K562 (cell line): ENCODE measurements around the gene UBE2H. TPM values are rescaled to one million over a fixed set of nuclear protein-coding genes. Genes with fewer than 3 reads are reported as not detected.
A peak's percentile ranks its signal among the peaks of the same experiment; 100 is the strongest.

Experiments used
- ARNT ChIP-seq, 2 experiments: fragments of 450-650 bp; IDR thresholded peaks; 2 replicates each; pipeline ENCODE4 v1.6.1; 2016; ENCODE audit warnings: mild to moderate bottlenecking in 1 of 2
- ATF7 ChIP-seq: fragments of 450-650 bp; IDR thresholded peaks from 2 replicates; pipeline ENCODE4 v1.7.1; 2014; ENCODE audit warnings: mild to moderate bottlenecking, moderate library complexity
- BCL6 ChIP-seq: fragments of 250-450 bp; sonication (Bioruptor Pico); IDR thresholded peaks from 2 replicates; pipeline ENCODE4 v1.4.0; 2020
- BRCA1 ChIP-seq, 2 experiments: fragments of 450-650 bp in 1 of 2; sonication (generic) in 1 of 2; formaldehyde crosslinking in 1 of 2; IDR thresholded peaks; 2 replicates each; pipeline versions ENCODE4 v1.5.0 to v1.6.1; 2017 to 2020; ENCODE audit warnings: mild to moderate bottlenecking in 1 of 2, missing genetic modification reagents in 1 of 2
- CBFB ChIP-seq: sonication (generic); formaldehyde crosslinking; IDR thresholded peaks from 2 replicates; pipeline ENCODE4 v1.4.0; 2020; ENCODE audit warnings: mild to moderate bottlenecking, missing genetic modification reagents
- EP400 ChIP-seq: fragments of 450-650 bp; IDR thresholded peaks from 2 replicates; pipeline ENCODE4 v1.6.1; 2017; ENCODE audit warnings: antibody characterized with exemption, mild to moderate bottlenecking, moderate library complexity
- FOXP1 ChIP-seq: sonication (generic); formaldehyde crosslinking; IDR thresholded peaks from 2 replicates; pipeline ENCODE4 v1.8.0; 2022; ENCODE audit warnings: mild to moderate bottlenecking, missing genetic modification reagents
- GTF2A2 ChIP-seq: IDR thresholded peaks from 2 replicates; pipeline ENCODE4 v1.6.1; 2016; ENCODE audit warnings: mild to moderate bottlenecking, missing genetic modification characterization, missing compliant biosample characterization
- KDM1A ChIP-seq, 2 experiments: fragments of 450-650 bp; IDR thresholded peaks; 2 replicates each; pipeline ENCODE4 v1.6.1; 2016; ENCODE audit warnings: mild to moderate bottlenecking in 2 of 2
- MTF1 ChIP-seq: fragments of 250-450 bp; sonication (Bioruptor Pico); IDR thresholded peaks from 2 replicates; pipeline ENCODE4 v1.9.0; 2021; ENCODE audit warnings: moderate library complexity, mild to moderate bottlenecking, inconsistent platforms, borderline replicate concordance
- NFE2L1 ChIP-seq: fragments of 450-650 bp; IDR thresholded peaks from 2 replicates; pipeline ENCODE4 v1.6.1; 2016; ENCODE audit warnings: missing genetic modification characterization, low read depth, mild to moderate bottlenecking, missing compliant biosample characterization, moderate library complexity, borderline replicate concordance
- NFIC ChIP-seq: fragments of 450-650 bp; IDR thresholded peaks from 2 replicates; pipeline ENCODE4 v1.6.1; 2017; ENCODE audit warnings: mild to moderate bottlenecking, inconsistent platforms
- NR2C1 ChIP-seq, 2 experiments: fragments of 450-650 bp; IDR thresholded peaks; 2 replicates each; pipeline ENCODE4 v1.6.1; 2017; ENCODE audit warnings: mild to moderate bottlenecking in 2 of 2, antibody characterized with exemption in 1 of 2, inconsistent platforms in 1 of 2, missing compliant biosample characterization in 1 of 2, missing genetic modification characterization in 1 of 2
- NR3C1 ChIP-seq: sonication (generic); formaldehyde crosslinking; IDR thresholded peaks from 2 replicates; pipeline ENCODE4 v1.8.1; 2022; ENCODE audit warnings: missing genetic modification reagents
- POLR2AphosphoS2 ChIP-seq: IDR thresholded peaks from 2 replicates; pipeline ENCODE4 v1.6.1; 2012; ENCODE audit warnings: low read length, improper control_type of control experiment
- POLR3G ChIP-seq: IDR thresholded peaks from 2 replicates; pipeline ENCODE4 v1.6.1; 2011; ENCODE audit not compliant: insufficient read length, insufficient replicate concordance; ENCODE audit errors: extremely low read depth
- SMAD2 ChIP-seq: fragments of 150-350 bp; IDR thresholded peaks from 2 replicates; pipeline ENCODE4 v1.6.1; 2014; ENCODE audit warnings: low read depth, mild to moderate bottlenecking, low read length
- SMARCA4 ChIP-seq: fragments of 450-650 bp; IDR thresholded peaks from 2 replicates; pipeline ENCODE4 v1.6.1; 2016
- SRSF1 ChIP-seq: fragments of 200-400 bp; formaldehyde crosslinking; IDR thresholded peaks from 2 replicates; pipeline ENCODE4 v1.6.1; 2017; ENCODE audit warnings: mild to moderate bottlenecking, low read depth, low read length, moderate library complexity
- ZEB2 ChIP-seq: fragments of 450-650 bp; IDR thresholded peaks from 2 replicates; pipeline ENCODE4 v1.6.1; 2016
- ZFX ChIP-seq: sonication (generic); formaldehyde crosslinking; IDR thresholded peaks from 2 replicates; pipeline ENCODE4 v1.8.0; 2022; ENCODE audit warnings: mild to moderate bottlenecking, missing genetic modification reagents, moderate library complexity
- ZNF197 ChIP-seq: fragments of 200-800 bp; sonication (Bioruptor generic); IDR thresholded peaks from 2 replicates; pipeline ENCODE4 v1.6.1; 2016; ENCODE audit warnings: low read depth, missing genetic modification characterization, missing compliant biosample characterization
- ZNF41 ChIP-seq: fragments of 250-450 bp; sonication (Bioruptor Pico); conservative IDR thresholded peaks from 2 replicates; pipeline ENCODE4 v1.4.0; 2020; ENCODE audit warnings: mild to moderate bottlenecking
- ZNF445 ChIP-seq: fragments of 250-450 bp; sonication (Bioruptor Pico); IDR thresholded peaks from 2 replicates; pipeline ENCODE4 v1.4.0; 2020; ENCODE audit warnings: low read depth, mild to moderate bottlenecking, moderate library complexity
- ZNF57 ChIP-seq: fragments of 450-650 bp; formaldehyde crosslinking; IDR thresholded peaks from 2 replicates; pipeline ENCODE4 v1.4.0; 2020; ENCODE audit warnings: mild to moderate bottlenecking, moderate library complexity
- ZNF584 ChIP-seq: fragments of 200-800 bp; sonication (Bioruptor generic); IDR thresholded peaks from 2 replicates; pipeline ENCODE4 v1.6.1; 2016; ENCODE audit warnings: low read depth, mild to moderate bottlenecking, missing genetic modification characterization, missing compliant biosample characterization
- polyA plus RNA-seq, 8 experiments: library from polyadenylated mRNA; depleted of rRNA in 4 of 8; stranded (reverse) in 5 of 8; unstranded in 3 of 8; fragments of >200 nt; fragmentation: Nextera tagmentation in 2 of 8; fragmentation: Illumina TruSeq in 1 of 8; extraction: Ambion mirVana in 2 of 8; extraction: Trizol in 1 of 8; gene quantifications; 2 replicates each; pipeline versions ENCODE4 v1.2.1 to v1.2.3, GENCODE V29; 2011 to 2014; ENCODE audit warnings: inconsistent platforms in 1 of 8, missing spikeins in 1 of 8
- total RNA-seq, 7 experiments: library from RNA; depleted of rRNA in 6 of 7; stranded (reverse); fragments of >200 nt in 6 of 7; fragmentation: Illumina TruSeq in 2 of 7; extraction: Trizol in 2 of 7; gene quantifications; 2 replicates each; pipeline versions ENCODE4 v1.2.1 to v1.2.3, GENCODE V29; 2011 to 2021; ENCODE audit warnings: low replicate concordance in 1 of 7
- TF ChIP-seq, protein P1 (sequence below): fragments of 450-650 bp; formaldehyde crosslinking; IDR thresholded peaks from 2 replicates; pipeline ENCODE4 v1.4.0; 2022; ENCODE audit warnings: mild to moderate bottlenecking, moderate library complexity
- TF ChIP-seq, protein P2 (sequence below), 3 experiments: IDR thresholded peaks in 2 of 3; conservative IDR thresholded peaks in 1 of 3; 2 replicates each; pipeline ENCODE4 v1.5.1; 2011 to 2012; ENCODE audit warnings: low read length in 3 of 3, mild to moderate bottlenecking in 3 of 3, control low read depth in 2 of 3, improper control_type of control experiment in 1 of 3, inconsistent platforms in 1 of 3, low read depth in 1 of 3, mixed read lengths in 1 of 3, moderate library complexity in 1 of 3; ENCODE audit not compliant: insufficient read depth in 2 of 3
- TF ChIP-seq, protein P3 (sequence below): fragments of 250-450 bp; sonication (Bioruptor Pico); IDR thresholded peaks from 2 replicates; pipeline ENCODE4 v1.6.1; 2021; ENCODE audit warnings: mild to moderate bottlenecking

Gene UBE2H
- total and polyA plus RNA-seq, 9 of the 15 experiments (the other 6 are each of a cell fraction or from before 2014, with no cell fraction given) = 6.3 to 33.0 (median 13.3) TPM

DNA sequence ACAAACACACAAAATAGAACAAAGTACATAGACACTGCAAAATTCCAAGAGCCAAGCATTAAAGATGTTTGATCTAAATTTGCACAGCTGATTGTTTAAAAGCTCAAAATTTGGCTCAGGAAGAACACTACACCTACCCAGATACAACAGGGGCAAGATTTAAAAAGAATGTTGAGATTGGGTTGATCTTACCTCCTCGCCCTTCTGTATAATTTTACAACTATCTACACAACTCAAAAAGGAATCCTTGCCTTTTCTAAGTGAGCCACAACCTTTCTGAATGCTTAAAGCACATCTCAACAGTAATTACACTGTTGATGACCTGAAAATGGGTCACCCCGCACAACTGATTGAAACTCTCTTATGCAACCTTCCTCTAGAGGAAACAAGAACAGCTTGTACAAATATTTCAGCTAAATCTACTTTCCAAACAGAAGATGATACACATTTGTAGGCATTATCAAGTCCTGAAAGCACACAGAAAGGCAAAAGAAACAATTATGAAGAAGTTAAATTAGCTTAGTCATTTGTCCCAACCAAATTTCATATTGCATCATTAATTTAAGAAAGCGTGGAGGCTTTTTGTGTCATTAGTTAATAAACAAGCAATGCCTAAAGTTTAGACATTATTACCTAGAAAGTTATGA is 75.5 kb downstream of the UBE2H start (continued):
- TF ChIP-seq, protein P1, sequence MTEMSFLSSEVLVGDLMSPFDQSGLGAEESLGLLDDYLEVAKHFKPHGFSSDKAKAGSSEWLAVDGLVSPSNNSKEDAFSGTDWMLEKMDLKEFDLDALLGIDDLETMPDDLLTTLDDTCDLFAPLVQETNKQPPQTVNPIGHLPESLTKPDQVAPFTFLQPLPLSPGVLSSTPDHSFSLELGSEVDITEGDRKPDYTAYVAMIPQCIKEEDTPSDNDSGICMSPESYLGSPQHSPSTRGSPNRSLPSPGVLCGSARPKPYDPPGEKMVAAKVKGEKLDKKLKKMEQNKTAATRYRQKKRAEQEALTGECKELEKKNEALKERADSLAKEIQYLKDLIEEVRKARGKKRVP (CRISPR knock-in tag) = peak; percentile 81
- no peak for TF ChIP-seq NFE2L1 (tag)
- peak; percentile 64; the same call in 1 of the 2 replicates for TF ChIP-seq SMARCA4
- TF ChIP-seq NR2C1 (IDR thresholded peaks at IDR 0.05) = no peak
- TF ChIP-seq NR2C1 (tag; IDR thresholded peaks at IDR 0.05) = no peak
- TF ChIP-seq KDM1A (IDR thresholded peaks at IDR 0.05) = no peak
- TF ChIP-seq EP400 = peak; percentile 58
- no peak for TF ChIP-seq BRCA1 (IDR thresholded peaks at IDR 0.05)
- no peak for TF ChIP-seq BRCA1 (CRISPR knock-in tag; IDR thresholded peaks at IDR 0.05)
- TF ChIP-seq POLR3G = no peak
- peak; percentile 75; the same call in 1 of the 2 replicates for TF ChIP-seq ATF7
- TF ChIP-seq, protein P2, sequence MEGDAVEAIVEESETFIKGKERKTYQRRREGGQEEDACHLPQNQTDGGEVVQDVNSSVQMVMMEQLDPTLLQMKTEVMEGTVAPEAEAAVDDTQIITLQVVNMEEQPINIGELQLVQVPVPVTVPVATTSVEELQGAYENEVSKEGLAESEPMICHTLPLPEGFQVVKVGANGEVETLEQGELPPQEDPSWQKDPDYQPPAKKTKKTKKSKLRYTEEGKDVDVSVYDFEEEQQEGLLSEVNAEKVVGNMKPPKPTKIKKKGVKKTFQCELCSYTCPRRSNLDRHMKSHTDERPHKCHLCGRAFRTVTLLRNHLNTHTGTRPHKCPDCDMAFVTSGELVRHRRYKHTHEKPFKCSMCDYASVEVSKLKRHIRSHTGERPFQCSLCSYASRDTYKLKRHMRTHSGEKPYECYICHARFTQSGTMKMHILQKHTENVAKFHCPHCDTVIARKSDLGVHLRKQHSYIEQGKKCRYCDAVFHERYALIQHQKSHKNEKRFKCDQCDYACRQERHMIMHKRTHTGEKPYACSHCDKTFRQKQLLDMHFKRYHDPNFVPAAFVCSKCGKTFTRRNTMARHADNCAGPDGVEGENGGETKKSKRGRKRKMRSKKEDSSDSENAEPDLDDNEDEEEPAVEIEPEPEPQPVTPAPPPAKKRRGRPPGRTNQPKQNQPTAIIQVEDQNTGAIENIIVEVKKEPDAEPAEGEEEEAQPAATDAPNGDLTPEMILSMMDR (IDR thresholded peaks at IDR 0.05 in 2 of 3, conservative IDR thresholded peaks at IDR 0.05 in 1 of 3; ENCODE audit: insufficient read depth in 2 of 3, low read depth in 1 of 3, low read length in 3 of 3) = no peak
- no peak for TF ChIP-seq SRSF1
- TF ChIP-seq ZEB2 = 0 out of 2 replicates have a peak, but pooled peaks have one; percentile 14
- TF ChIP-seq SMAD2 = no peak
- TF ChIP-seq, protein P3, sequence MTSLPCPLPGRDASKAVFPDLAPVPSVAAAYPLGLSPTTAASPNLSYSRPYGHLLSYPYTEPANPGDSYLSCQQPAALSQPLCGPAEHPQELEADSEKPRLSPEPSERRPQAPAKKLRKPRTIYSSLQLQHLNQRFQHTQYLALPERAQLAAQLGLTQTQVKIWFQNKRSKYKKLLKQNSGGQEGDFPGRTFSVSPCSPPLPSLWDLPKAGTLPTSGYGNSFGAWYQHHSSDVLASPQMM (CRISPR knock-in tag) = no peak
- TF ChIP-seq MTF1 (CRISPR knock-in tag) = no peak
- no peak for TF ChIP-seq ARNT (IDR thresholded peaks at IDR 0.05)
- no peak; the same call in 1 of the 2 replicates for TF ChIP-seq ZNF197 (CRISPR knock-in tag)
- no peak for TF ChIP-seq ZNF41 (CRISPR knock-in tag)
- no peak for TF ChIP-seq BCL6 (CRISPR knock-in tag)
- TF ChIP-seq ZFX = no peak
- no peak for TF ChIP-seq NFIC
- TF ChIP-seq GTF2A2 (tag) = no peak
- no peak for TF ChIP-seq ZNF445 (CRISPR knock-in tag)
- no peak for TF ChIP-seq CBFB
- no peak for TF ChIP-seq NR3C1
- no peak for TF ChIP-seq POLR2AphosphoS2
- no peak for TF ChIP-seq ZNF584 (CRISPR knock-in tag)
- no peak for TF ChIP-seq ZNF57
- TF ChIP-seq FOXP1 (CRISPR knock-in tag) = no peak
